Ascending aorta (tissue), 2 donors: ENCODE measurements around the gene P2RY11. TPM values are rescaled to one million over a fixed set of nuclear protein-coding genes. Genes with fewer than 3 reads are reported as not detected.

ENCODE experiments used
- DNase-seq, 2 donors: peaks; one replicate each; pipeline ENCODE4 v3.0.0-alpha.2; 2019; ENCODE audit warnings: low spot score in 2 of 2
- H3K27ac ChIP-seq, 2 donors: fragments of 200-600 bp; sonication (generic); one replicate each; pipeline ENCODE4 v1.5.1; 2016 to 2017; ENCODE audit warnings: mild to moderate bottlenecking in 1 of 2
- H3K27me3 ChIP-seq: fragments of 200-600 bp; sonication (generic); one replicate; pipeline ENCODE4 v1.5.1; 2017
- H3K36me3 ChIP-seq, 2 donors: fragments of 200-600 bp; sonication (generic); one replicate each; pipeline ENCODE4 v1.5.1; 2016
- H3K4me1 ChIP-seq, 2 donors: fragments of 200-600 bp; sonication (generic); one replicate each; pipeline ENCODE4 v1.5.1; 2016 to 2017; ENCODE audit warnings: mild to moderate bottlenecking in 1 of 2
- H3K4me3 ChIP-seq, 2 donors: fragments of 200-600 bp; sonication (generic); one replicate each; pipeline ENCODE4 v1.5.1; 2016 to 2017; ENCODE audit warnings: mild to moderate bottlenecking in 1 of 2
- H3K9me3 ChIP-seq, 2 donors: fragments of 200-600 bp; sonication (generic); one replicate each; pipeline ENCODE4 v1.5.1; 2016
- CTCF ChIP-seq, 3 experiments: fragments of 200-600 bp in 2 of 3; fragments of 450-650 bp in 1 of 3; sonication (generic) in 2 of 3; IDR thresholded peaks; one replicate each; pipeline ENCODE4 v1.5.1; 2016 to 2019; ENCODE audit warnings: antibody characterized with exemption in 3 of 3, mild to moderate bottlenecking in 1 of 3, moderate library complexity in 1 of 3
- intact Hi-C: fragments of 100-400 bp; cut with DNase I; formaldehyde crosslinking; loops from one replicate; pipeline ENCODE4 v1.15.1; 2023
- total RNA-seq: library from RNA; depleted of rRNA; stranded (reverse); fragments of >200 nt; gene quantifications from one replicate; pipeline ENCODE4 v1.1.0, GENCODE V29; 2016

Gene P2RY11
- total RNA-seq, 1 donor from 2014 or later: 10.5 TPM

GRCh38 chr19:10158485-10158884 is 47.0 kb downstream of the P2RY11 start:
- Histone ChIP-seq H3K9me3 (no peaks in the 10 kb centered on the region), H3K4me1 (no peaks in the 10 kb centered on the region), H3K27me3 (no peaks in the 10 kb centered on the region), H3K36me3 (peaks cover 66 to 87% of the 10 kb centered on the region in 2 donors), H3K4me3 (no peak overlapping the region), H3K27ac (no peak overlapping the region)
- intact Hi-C loops: no loop called here
- no peak for TF ChIP-seq CTCF (IDR thresholded peaks at IDR 0.05)
- DNase-seq: no peak

- no peak for DNase-seq
- Histone ChIP-seq H3K4me3 (no peak overlapping the region), H3K9me3 (no peaks in the 10 kb centered on the region), H3K36me3 (peaks cover 62 to 82% of the 10 kb centered on the region in 2 donors), H3K27me3 (no peaks in the 10 kb centered on the region), H3K27ac (no peak overlapping the region), H3K4me1 (no peaks in the 10 kb centered on the region)
- intact Hi-C loops: no loop called here
- no peak for TF ChIP-seq CTCF (IDR thresholded peaks at IDR 0.05)
These were observed 48.1 kb downstream of the P2RY11 start for GRCh38 chr19:10159610-10160009.

- no peak overlapping the region for H3K27ac ChIP-seq
- no peaks in the 10 kb centered on the region for H3K27me3 ChIP-seq
- no peaks in the 10 kb centered on the region for H3K9me3 ChIP-seq
- no peak for DNase-seq
- no peak for TF ChIP-seq CTCF (IDR thresholded peaks at IDR 0.05)
- no peak overlapping the region for H3K4me3 ChIP-seq
- no peaks in the 10 kb centered on the region for H3K4me1 ChIP-seq
- peaks cover 43 to 82% of the 10 kb centered on the region in 2 donors for H3K36me3 ChIP-seq
- intact Hi-C loops: no loop called here
These were observed 52.0 kb downstream of the P2RY11 start for GRCh38 chr19:10163536-10163935.

Other genes starting within 250 kb of the P2RY11 start
- gene OLFM2, start 175.2 kb upstream of the P2RY11 start, total RNA-seq: 0.96 TPM
- 13.6 TPM for gene COL5A3, start 101.2 kb upstream of the P2RY11 start, total RNA-seq
- not detected for gene RDH8, start 98.2 kb upstream of the P2RY11 start, total RNA-seq
- 98.0 TPM for gene SHFL, start 25.4 kb upstream of the P2RY11 start, total RNA-seq
- not detected for gene ANGPTL6, start 9.0 kb upstream of the P2RY11 start, total RNA-seq
- not detected for gene PPAN, start 5.3 kb upstream of the P2RY11 start, total RNA-seq
- 241 TPM for gene EIF3G, start 8.2 kb downstream of the P2RY11 start, total RNA-seq
- 54.0 TPM for gene DNMT1, start 83.3 kb downstream of the P2RY11 start, total RNA-seq
- 24.3 TPM for gene S1PR2, start 119.6 kb downstream of the P2RY11 start, total RNA-seq
- gene MRPL4, start 140.5 kb downstream of the P2RY11 start, total RNA-seq: 72.9 TPM
- 74.8 TPM for gene ICAM1, start 159.4 kb downstream of the P2RY11 start, total RNA-seq
- gene ICAM4, start 175.3 kb downstream of the P2RY11 start, total RNA-seq: not detected
- gene ICAM5, start 178.3 kb downstream of the P2RY11 start, total RNA-seq: 2.2 TPM
- gene ZGLP1, start 198.1 kb downstream of the P2RY11 start, total RNA-seq: not detected
- 16.8 TPM for gene FDX2, start 204.3 kb downstream of the P2RY11 start, total RNA-seq
- gene RAVER1, start 221.8 kb downstream of the P2RY11 start, total RNA-seq: 51.8 TPM
- gene ICAM3, start 227.9 kb downstream of the P2RY11 start, total RNA-seq: 0.11 TPM